HepG2 (cell line): Measurements from ENCODE around the gene ABHD6. TPM values are rescaled to one million over a fixed set of nuclear protein-coding genes. Genes with fewer than 3 reads are reported as not detected.

Source experiments
- ATAC-seq: fragments of 200-7000 bp; cut with Tn5 transposase; 3 replicates; pipeline ENCODE4 v1.9.1; 2020; ENCODE audit warnings: mild to moderate bottlenecking, moderate library complexity
- BruUV-seq: library from RNA; stranded (reverse); fragments of 400-500 nt; replicated peaks from 2 replicates; lab custom pipeline; 2021; lab: Mats Ljungman, UMichigan
- CTCF ChIA-PET: fragments of 300-600 bp; formaldehyde crosslinking; extraction: SDS; loops from one replicate; lab custom pipeline; 2021; ENCODE audit warnings: low total read pairs, inconsistent platforms, low intra/inter-chr PET ratio; lab: Yijun Ruan, JAX
- POLR2A ChIA-PET: fragments of 350-600 bp; sonication (Branson Sonifier 250); formaldehyde crosslinking; loops from one replicate; lab custom pipeline; 2020; ENCODE audit warnings: antibody characterized with exemption, inconsistent platforms; lab: Yijun Ruan, JAX
- DNase-seq: peaks from one replicate; pipeline ENCODE4 v3.0.0-alpha.2; 2015; ENCODE audit warnings: low spot score
- FAIRE-seq: peaks from 3 replicates; lab custom pipeline; 2011; peaks lifted over from hg19 to GRCh38; lab: Jason Lieb, UNC
- H2AFZ ChIP-seq: one replicate; pipeline ENCODE4 v1.6.1; 2011; ENCODE audit warnings: low read length, inconsistent platforms
- H3K27ac ChIP-seq: fragments of 300-600 bp; 3 replicates; pipeline ENCODE4 v1.8.0; 2011; ENCODE audit warnings: mixed run types, mild to moderate bottlenecking, mixed read lengths, low read length, inconsistent platforms; ENCODE audit not compliant: insufficient read depth; ENCODE audit errors: extremely low read length
- H3K27me3 ChIP-seq, 2 experiments: fragments of 200-600 bp in 1 of 2; 2 replicates in 1 of 2; 3 replicates in 1 of 2; pipeline versions ENCODE4 v1.6.0 to v1.8.0; 2011; ENCODE audit warnings: low read length in 2 of 2, mild to moderate bottlenecking in 2 of 2, moderate library complexity in 2 of 2, inconsistent platforms in 1 of 2; ENCODE audit not compliant: insufficient read depth in 2 of 2, control insufficient read depth in 1 of 2
- H3K36me3 ChIP-seq, 2 experiments: fragments of 200-600 bp in 1 of 2; replicated peaks in 1 of 2; 2 replicates in 1 of 2; 3 replicates in 1 of 2; pipeline versions ENCODE4 v1.5.1 to v1.8.0; 2011; ENCODE audit warnings: low read length in 2 of 2, inconsistent platforms in 1 of 2; ENCODE audit not compliant: insufficient read depth in 2 of 2, control insufficient read depth in 1 of 2
- H3K4me1 ChIP-seq: 2 replicates; pipeline ENCODE4 v1.5.1; 2012; ENCODE audit warnings: low read length, inconsistent platforms; ENCODE audit not compliant: insufficient read depth
- H3K4me2 ChIP-seq: 2 replicates; pipeline ENCODE4 v1.6.0; 2011; ENCODE audit warnings: low read depth, low read length, inconsistent platforms
- H3K4me3 ChIP-seq, 3 experiments: fragments of 200-600 bp in 1 of 3; sonication (generic), shearing (Covaris generic) in 1 of 3; replicated peaks in 1 of 3; 2 replicates each; pipeline ENCODE4 v1.5.1; 2011 to 2016; ENCODE audit warnings: low read length in 3 of 3, inconsistent platforms in 2 of 3, low read depth in 2 of 3, mild to moderate bottlenecking in 2 of 3, control low read depth in 1 of 3, mixed read lengths in 1 of 3; ENCODE audit not compliant: insufficient read depth in 1 of 3
- H3K79me2 ChIP-seq: one replicate; pipeline ENCODE4 v1.6.1; 2011; ENCODE audit warnings: low read length, inconsistent platforms; ENCODE audit not compliant: insufficient read depth
- H3K9ac ChIP-seq: 2 replicates; pipeline ENCODE4 v1.6.0; 2011; ENCODE audit warnings: mild to moderate bottlenecking, low read depth, low read length, inconsistent platforms; ENCODE audit not compliant: insufficient read depth
- H3K9me3 ChIP-seq: 2 replicates; pipeline ENCODE4 v1.5.1; 2012; ENCODE audit warnings: mild to moderate bottlenecking, low read length
- H4K20me1 ChIP-seq: 2 replicates; pipeline ENCODE4 v1.6.0; 2011; ENCODE audit warnings: inconsistent platforms, mild to moderate bottlenecking, low read length, moderate library complexity; ENCODE audit not compliant: insufficient read depth
- BORCS8-MEF2B ChIP-seq: sonication (generic); formaldehyde crosslinking; IDR thresholded peaks from 2 replicates; pipeline ENCODE4 v1.8.0; 2022; ENCODE audit warnings: mild to moderate bottlenecking, missing genetic modification reagents
- CC2D1A ChIP-seq: sonication (generic); formaldehyde crosslinking; IDR thresholded peaks from 2 replicates; pipeline ENCODE4 v1.8.1; 2023; ENCODE audit warnings: mild to moderate bottlenecking, missing genetic modification reagents
- CREB1 ChIP-seq, 2 experiments: fragments of 450-650 bp in 1 of 2; IDR thresholded peaks; 2 replicates each; pipeline ENCODE4 v1.6.1; 2016 to 2017; ENCODE audit warnings: control low read depth in 1 of 2, mild to moderate bottlenecking in 1 of 2, missing compliant biosample characterization in 1 of 2, missing genetic modification characterization in 1 of 2
- MYNN ChIP-seq: sonication (generic); formaldehyde crosslinking; IDR thresholded peaks from 2 replicates; pipeline ENCODE4 v1.4.0; 2020; ENCODE audit warnings: mild to moderate bottlenecking, low read depth, missing genetic modification reagents
- NFIC ChIP-seq: IDR thresholded peaks from 2 replicates; pipeline ENCODE4 v1.6.1; 2012; ENCODE audit warnings: mild to moderate bottlenecking, low read length, inconsistent platforms
- TARDBP ChIP-seq: sonication (generic); formaldehyde crosslinking; IDR thresholded peaks from 2 replicates; pipeline ENCODE4 v1.8.0; 2022; ENCODE audit warnings: mild to moderate bottlenecking, missing genetic modification reagents
- ZNF274 ChIP-seq: sonication (generic); formaldehyde crosslinking; IDR thresholded peaks from 2 replicates; pipeline ENCODE4 v1.5.1; 2020; ENCODE audit warnings: mild to moderate bottlenecking, missing genetic modification reagents
- ZNF776 ChIP-seq: sonication (generic); formaldehyde crosslinking; IDR thresholded peaks from 2 replicates; pipeline ENCODE4 v1.4.0; 2020; ENCODE audit warnings: mild to moderate bottlenecking, missing genetic modification reagents
- ZNF781 ChIP-seq: sonication (generic); formaldehyde crosslinking; IDR thresholded peaks from 2 replicates; pipeline ENCODE4 v1.5.1; 2020; ENCODE audit warnings: borderline replicate concordance, mild to moderate bottlenecking, missing genetic modification reagents; ENCODE audit errors: not compliant biosample characterization
- ZNF841 ChIP-seq: sonication (generic); formaldehyde crosslinking; IDR thresholded peaks from 2 replicates; pipeline ENCODE4 v1.8.1; 2023; ENCODE audit warnings: missing genetic modification reagents, borderline replicate concordance
- WGBS: methylation state at CpG from one replicate; pipeline ENCODE4 v1.1.6; 2017; ENCODE audit warnings: low lambda C conversion rate; 5-methylcytosine and 5-hydroxymethylcytosine counted together
- in situ Hi-C: cut with HindIII; loops from 2 replicates; pipeline ENCODE4 v1.10.0; 2017; ENCODE audit warnings: low pct_unique_long_range_greater_than_20kb; ENCODE audit not compliant: extremely low pct_ligation_motif_present
- intact Hi-C: fragments of 100-400 bp; cut with micrococcal nuclease; formaldehyde crosslinking; loops from one replicate; pipeline ENCODE4 v1.10.0; 2022; ENCODE audit not compliant: unreplicated experiment
- polyA plus RNA-seq, 8 experiments: library from polyadenylated mRNA; depleted of rRNA in 3 of 8; stranded (reverse) in 7 of 8; unstranded in 1 of 8; fragments of >200 nt; fragmentation: Illumina TruSeq in 4 of 8; extraction: Trizol in 4 of 8; gene quantifications; 2 replicates each; pipeline versions ENCODE4 v1.2.1 to v1.2.3, GENCODE V29; 2011 to 2016; ENCODE audit warnings: low read depth in 4 of 8, missing spikeins in 1 of 8, mixed read lengths in 1 of 8; ENCODE audit not compliant: insufficient read depth in 1 of 8
- total RNA-seq, 5 experiments: library from RNA; depleted of rRNA; stranded (reverse); fragments of >200 nt; fragmentation: Illumina TruSeq; extraction: Trizol; gene quantifications; 2 replicates each; pipeline ENCODE4 v1.2.3, GENCODE V29; 2016; ENCODE audit warnings: low read depth in 1 of 5
- TF ChIP-seq, protein P1 (sequence below): IDR thresholded peaks from 2 replicates; pipeline ENCODE4 v1.6.1; 2016; ENCODE audit warnings: low read depth
- TF ChIP-seq, protein P2 (sequence below): sonication (generic); formaldehyde crosslinking; IDR thresholded peaks from 2 replicates; pipeline ENCODE4 v1.5.0; 2020; ENCODE audit warnings: mild to moderate bottlenecking, low read depth, missing genetic modification reagents, borderline replicate concordance
- TF ChIP-seq, protein P3 (sequence below): sonication (generic); formaldehyde crosslinking; IDR thresholded peaks from 2 replicates; pipeline ENCODE4 v1.8.0; 2023; ENCODE audit warnings: mild to moderate bottlenecking, missing genetic modification reagents
- TF ChIP-seq, protein P4 (sequence below): sonication (generic); formaldehyde crosslinking; IDR thresholded peaks from 2 replicates; pipeline ENCODE4 v1.5.0; 2020; ENCODE audit warnings: missing genetic modification reagents
- TF ChIP-seq, protein P5 (sequence below): sonication (generic); formaldehyde crosslinking; IDR thresholded peaks from 2 replicates; pipeline ENCODE4 v1.8.0; 2022; ENCODE audit warnings: missing genetic modification reagents, low read depth, mild to moderate bottlenecking, borderline replicate concordance
- TF ChIP-seq, protein P6 (sequence below): sonication (generic); formaldehyde crosslinking; conservative IDR thresholded peaks from 2 replicates; pipeline ENCODE4 v1.8.1; 2023; ENCODE audit warnings: missing genetic modification reagents

The ABHD6 gene
- total and polyA plus RNA-seq, 2 of the 13 experiments (the other 11 are each of a cell fraction or from before 2014, with no cell fraction given): 9.0 to 17.2 TPM

DNA sequence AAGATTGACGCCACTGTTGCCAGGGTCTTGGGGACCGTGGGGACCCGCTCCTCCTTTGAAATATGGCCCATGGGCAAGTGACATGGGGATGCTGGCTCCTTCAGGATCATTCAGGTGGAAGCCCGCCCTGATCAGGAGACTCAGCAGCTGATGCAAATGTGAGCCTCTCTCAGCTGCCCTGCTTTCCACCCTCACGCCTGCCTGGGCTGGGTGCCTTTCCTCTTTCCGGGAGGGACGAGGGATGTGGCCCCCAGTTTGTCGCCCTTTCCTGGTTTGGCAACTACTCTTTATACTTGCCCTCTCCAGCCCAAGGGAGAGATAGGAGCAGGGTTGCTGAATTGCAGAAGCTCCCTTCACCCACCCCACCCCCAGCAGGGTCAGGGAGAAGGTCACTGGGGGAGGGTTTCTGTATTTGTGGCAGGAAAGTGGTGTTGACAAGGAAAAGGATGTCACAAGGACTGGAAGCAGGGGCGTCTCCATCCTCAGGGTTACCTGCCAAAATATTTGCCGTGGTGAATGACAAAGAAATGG is 48.6 kb upstream of the ABHD6 start:
- Histone ChIP-seq H3K9ac (peak overlapping the region; percentile 3; the same call in 1 of the 2 replicates), H3K36me3 (no peaks in the 10 kb centered on the region), H4K20me1 (no peaks in the 10 kb centered on the region), H3K4me3 (no peak overlapping the region), H3K4me1 (peaks cover 90% of the 10 kb centered on the region), H3K9me3 (no peaks in the 10 kb centered on the region), H3K27ac (peak overlapping the region; percentile 84), H3K79me2 (no peaks in the 10 kb centered on the region), H3K4me2 (peak overlapping the region; percentile 43), H3K27me3 (no peaks in the 10 kb centered on the region), H2AFZ (no peak overlapping the region)
- ChIA-PET POLR2A (interaction anchor here (0.7 to 3.9 kb wide), 7 partner anchors 11 to 118 kb away, joined by 3 to 28 read pairs (median 4); partner anchors contain the start of genes HTD2 and RPP14), CTCF (interaction anchor here (1.3 to 3.8 kb wide), 3 partner anchors 26 to 111 kb away, joined by 3 to 59 read pairs (median 38); no protein-coding TSS in a partner anchor)
- BruUV-seq: no TSS peak
- peak; percentile 83 for FAIRE-seq
- WGBS: 27% methylated on average over 8 of the region's 10 CpGs
- intact Hi-C loops: loop anchor here (5.0 kb wide), 1 partner anchor 228 kb away; no protein-coding TSS in a partner anchor
- in situ Hi-C loops: loop anchor here (5.0 to 10.0 kb wide), 3 partner anchors 48 to 226 kb away; partner anchors contain the start of gene ABHD6
- DNase-seq: peak; percentile 85
- ATAC-seq: peak; percentile 21
- no peak for TF ChIP-seq CREB1 (IDR thresholded peaks at IDR 0.05)
- TF ChIP-seq CREB1 (CRISPR knock-in tag; IDR thresholded peaks at IDR 0.05): peak; percentile 63; the same call in 1 of the 2 replicates
- TF ChIP-seq CC2D1A (CRISPR knock-in tag): no peak
- TF ChIP-seq MYNN: no peak
- TF ChIP-seq ZNF781 (CRISPR knock-in tag): no peak
- TF ChIP-seq, protein P1, sequence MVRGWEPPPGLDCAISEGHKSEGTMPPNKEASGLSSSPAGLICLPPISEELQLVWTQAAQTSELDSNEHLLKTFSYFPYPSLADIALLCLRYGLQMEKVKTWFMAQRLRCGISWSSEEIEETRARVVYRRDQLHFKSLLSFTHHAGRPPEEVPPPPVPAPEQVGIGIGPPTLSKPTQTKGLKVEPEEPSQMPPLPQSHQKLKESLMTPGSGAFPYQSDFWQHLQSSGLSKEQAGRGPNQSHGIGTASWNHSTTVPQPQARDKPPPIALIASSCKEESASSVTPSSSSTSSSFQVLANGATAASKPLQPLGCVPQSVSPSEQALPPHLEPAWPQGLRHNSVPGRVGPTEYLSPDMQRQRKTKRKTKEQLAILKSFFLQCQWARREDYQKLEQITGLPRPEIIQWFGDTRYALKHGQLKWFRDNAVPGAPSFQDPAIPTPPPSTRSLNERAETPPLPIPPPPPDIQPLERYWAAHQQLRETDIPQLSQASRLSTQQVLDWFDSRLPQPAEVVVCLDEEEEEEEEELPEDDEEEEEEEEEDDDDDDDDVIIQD (CRISPR knock-in tag): 0 out of 2 replicates have a peak, but pooled peaks have one; percentile 50
- TF ChIP-seq, protein P2, sequence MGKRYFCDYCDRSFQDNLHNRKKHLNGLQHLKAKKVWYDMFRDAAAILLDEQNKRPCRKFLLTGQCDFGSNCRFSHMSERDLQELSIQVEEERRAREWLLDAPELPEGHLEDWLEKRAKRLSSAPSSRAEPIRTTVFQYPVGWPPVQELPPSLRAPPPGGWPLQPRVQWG: no peak
- TF ChIP-seq, protein P3, sequence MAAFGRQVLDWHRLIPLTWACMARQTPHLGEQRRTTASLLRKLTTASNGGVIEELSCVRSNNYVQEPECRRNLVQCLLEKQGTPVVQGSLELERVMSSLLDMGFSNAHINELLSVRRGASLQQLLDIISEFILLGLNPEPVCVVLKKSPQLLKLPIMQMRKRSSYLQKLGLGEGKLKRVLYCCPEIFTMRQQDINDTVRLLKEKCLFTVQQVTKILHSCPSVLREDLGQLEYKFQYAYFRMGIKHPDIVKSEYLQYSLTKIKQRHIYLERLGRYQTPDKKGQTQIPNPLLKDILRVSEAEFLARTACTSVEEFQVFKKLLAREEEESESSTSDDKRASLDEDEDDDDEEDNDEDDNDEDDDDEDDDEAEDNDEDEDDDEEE (CRISPR knock-in tag): no peak
- TF ChIP-seq, protein P4, sequence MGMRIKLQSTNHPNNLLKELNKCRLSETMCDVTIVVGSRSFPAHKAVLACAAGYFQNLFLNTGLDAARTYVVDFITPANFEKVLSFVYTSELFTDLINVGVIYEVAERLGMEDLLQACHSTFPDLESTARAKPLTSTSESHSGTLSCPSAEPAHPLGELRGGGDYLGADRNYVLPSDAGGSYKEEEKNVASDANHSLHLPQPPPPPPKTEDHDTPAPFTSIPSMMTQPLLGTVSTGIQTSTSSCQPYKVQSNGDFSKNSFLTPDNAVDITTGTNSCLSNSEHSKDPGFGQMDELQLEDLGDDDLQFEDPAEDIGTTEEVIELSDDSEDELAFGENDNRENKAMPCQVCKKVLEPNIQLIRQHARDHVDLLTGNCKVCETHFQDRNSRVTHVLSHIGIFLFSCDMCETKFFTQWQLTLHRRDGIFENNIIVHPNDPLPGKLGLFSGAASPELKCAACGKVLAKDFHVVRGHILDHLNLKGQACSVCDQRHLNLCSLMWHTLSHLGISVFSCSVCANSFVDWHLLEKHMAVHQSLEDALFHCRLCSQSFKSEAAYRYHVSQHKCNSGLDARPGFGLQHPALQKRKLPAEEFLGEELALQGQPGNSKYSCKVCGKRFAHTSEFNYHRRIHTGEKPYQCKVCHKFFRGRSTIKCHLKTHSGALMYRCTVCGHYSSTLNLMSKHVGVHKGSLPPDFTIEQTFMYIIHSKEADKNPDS: no peak
- TF ChIP-seq NFIC: peak; percentile 78
- TF ChIP-seq ZNF274 (CRISPR knock-in tag): no peak
- TF ChIP-seq, protein P5, sequence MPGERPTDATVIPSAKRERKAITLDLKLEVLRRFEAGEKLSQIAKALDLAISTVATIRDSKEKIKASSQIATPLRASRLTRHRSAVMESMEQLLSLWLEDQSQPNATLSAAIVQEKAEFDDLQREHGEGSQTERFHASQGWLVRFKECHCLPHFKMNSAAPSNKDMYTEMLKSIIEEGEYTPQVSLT (CRISPR knock-in tag): no peak
- no peak for TF ChIP-seq ZNF776 (CRISPR knock-in tag)
- TF ChIP-seq, protein P6, sequence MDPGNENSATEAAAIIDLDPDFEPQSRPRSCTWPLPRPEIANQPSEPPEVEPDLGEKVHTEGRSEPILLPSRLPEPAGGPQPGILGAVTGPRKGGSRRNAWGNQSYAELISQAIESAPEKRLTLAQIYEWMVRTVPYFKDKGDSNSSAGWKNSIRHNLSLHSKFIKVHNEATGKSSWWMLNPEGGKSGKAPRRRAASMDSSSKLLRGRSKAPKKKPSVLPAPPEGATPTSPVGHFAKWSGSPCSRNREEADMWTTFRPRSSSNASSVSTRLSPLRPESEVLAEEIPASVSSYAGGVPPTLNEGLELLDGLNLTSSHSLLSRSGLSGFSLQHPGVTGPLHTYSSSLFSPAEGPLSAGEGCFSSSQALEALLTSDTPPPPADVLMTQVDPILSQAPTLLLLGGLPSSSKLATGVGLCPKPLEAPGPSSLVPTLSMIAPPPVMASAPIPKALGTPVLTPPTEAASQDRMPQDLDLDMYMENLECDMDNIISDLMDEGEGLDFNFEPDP: no peak
- TF ChIP-seq BORCS8-MEF2B (CRISPR knock-in tag): no peak
- peak; percentile 62; the same call in 1 of the 2 replicates for TF ChIP-seq TARDBP (CRISPR knock-in tag)
- TF ChIP-seq ZNF841: no peak
